ENCODE results near the gene LATS2. TPM values are rescaled to one million over a fixed set of nuclear protein-coding genes. Genes with fewer than 3 reads are reported as not detected.

LATS2 gene
- total RNA-seq, 1 donor from 2014 or later = 49.0 TPM

GRCh38 chr13:21067848-21068247 is 6.5 kb upstream of the LATS2 start:
- H3K9me3 ChIP-seq = no peaks in the 10 kb centered on the region
- intact Hi-C loops (cut with DNase I) = loop anchor here (10.0 kb wide), 3 partner anchors 253 to 387 kb away; partner anchors contain the start of genes EEF1AKMT1 and ZDHHC20

GRCh38 chr13:21066946-21067345 is 5.6 kb upstream of the LATS2 start:
- no peak for TF ChIP-seq CTCF (IDR thresholded peaks at IDR 0.05)
- Histone ChIP-seq H3K4me1 (no peaks in the 10 kb centered on the region), H3K36me3 (no peaks in the 10 kb centered on the region), H3K27me3 (no peaks in the 10 kb centered on the region), H3K27ac (no peak overlapping the region), H3K4me3 (no peak overlapping the region), H3K9me3 (no peaks in the 10 kb centered on the region)
- no peak for DNase-seq (ENCODE audit: low spot score in 2 of 2)
- intact Hi-C loops (cut with DNase I) = loop anchor here (10.0 kb wide), 3 partner anchors 252 to 388 kb away; partner anchors contain the start of genes EEF1AKMT1 and ZDHHC20

More at GRCh38 chr13:21067848-21068247, 6.5 kb upstream of the LATS2 start:
- H3K27me3 ChIP-seq = no peaks in the 10 kb centered on the region
- no peak overlapping the region for H3K27ac ChIP-seq
- no peaks in the 10 kb centered on the region for H3K36me3 ChIP-seq
- no peak for TF ChIP-seq CTCF (IDR thresholded peaks at IDR 0.05)
- no peak overlapping the region for H3K4me3 ChIP-seq
- DNase-seq (ENCODE audit: low spot score in 2 of 2) = no peak
- H3K4me1 ChIP-seq = no peaks in the 10 kb centered on the region

- H3K27me3 ChIP-seq = no peaks in the 10 kb centered on the region
Observed at GRCh38 chr13:21065686-21066085, 4.3 kb upstream of the LATS2 start.

GRCh38 chr13:21063031-21063430 is 1.6 kb upstream of the LATS2 start:
- TF ChIP-seq CTCF (IDR thresholded peaks at IDR 0.05) = no peak
- H3K4me1 ChIP-seq = peaks cover 4 to 19% of the 10 kb centered on the region in 2 donors
- DNase-seq (ENCODE audit: low spot score in 2 of 2) = no peak
- intact Hi-C loops (cut with DNase I) = loop anchor here (5.0 to 10.0 kb wide), 6 partner anchors 66 to 392 kb away; partner anchors contain the start of genes EEF1AKMT1, XPO4 and ZDHHC20
- no peaks in the 10 kb centered on the region for H3K36me3 ChIP-seq
- no peak overlapping the region for H3K4me3 ChIP-seq
- no peaks in the 10 kb centered on the region for H3K9me3 ChIP-seq
- H3K27me3 ChIP-seq = no peaks in the 10 kb centered on the region
- no peak overlapping the region for H3K27ac ChIP-seq

More at GRCh38 chr13:21065686-21066085, 4.3 kb upstream of the LATS2 start:
- no peaks in the 10 kb centered on the region for H3K9me3 ChIP-seq
- H3K4me1 ChIP-seq = peaks cover 0 to 4% of the 10 kb centered on the region in 2 donors
- H3K36me3 ChIP-seq = no peaks in the 10 kb centered on the region
- DNase-seq (ENCODE audit: low spot score in 2 of 2) = no peak
- no peak overlapping the region for H3K4me3 ChIP-seq
- TF ChIP-seq CTCF (IDR thresholded peaks at IDR 0.05) = no peak
- intact Hi-C loops (cut with DNase I) = loop anchor here (10.0 kb wide), 3 partner anchors 251 to 389 kb away; partner anchors contain the start of genes EEF1AKMT1 and ZDHHC20
- peak overlapping the region in 1 of 2 donors; percentile 63 for H3K27ac ChIP-seq

GRCh38 chr13:21060338-21061028 is 903 bp downstream of the LATS2 start:
- peak overlapping the region; percentile 84 to 89 for H3K4me3 ChIP-seq
- no peaks in the 10 kb centered on the region for H3K36me3 ChIP-seq
- no peaks in the 10 kb centered on the region for H3K27me3 ChIP-seq
- TF ChIP-seq CTCF (IDR thresholded peaks at IDR 0.05) = no peak
- intact Hi-C loops (cut with DNase I) = loop anchor here (1.0 to 10.0 kb wide), 10 partner anchors 20 to 394 kb away; partner anchors contain the start of genes EEF1AKMT1, XPO4 and ZDHHC20
- peak in 1 of 2 donors; percentile 70 for DNase-seq (ENCODE audit: low spot score in 2 of 2)
- H3K27ac ChIP-seq = peak overlapping the region; percentile 98 to 100
- H3K4me1 ChIP-seq = peaks cover 4 to 28% of the 10 kb centered on the region in 2 donors
- no peaks in the 10 kb centered on the region for H3K9me3 ChIP-seq

All from ascending aorta (tissue), 2 donors.